Fibroblast of the aortic adventitia (primary cell): ENCODE measurements around the gene SEC22A. TPM values are rescaled to one million over a fixed set of nuclear protein-coding genes. Genes with fewer than 3 reads are reported as not detected.

Experiments used
- DNase-seq: peaks from one replicate; pipeline ENCODE4 v3.0.0-alpha.2; 2010; ENCODE audit warnings: low read depth
- H3K4me3 ChIP-seq: 2 replicates; pipeline ENCODE4 v1.5.1; 2011; ENCODE audit warnings: low read depth, mild to moderate bottlenecking, control low read depth, low read length, moderate library complexity
- total RNA-seq: library from RNA; depleted of rRNA; stranded (reverse); fragments of >200 nt; gene quantifications from 2 replicates; pipeline ENCODE4 v1.2.3, GENCODE V29; 2012; ENCODE audit warnings: low replicate concordance
- TF ChIP-seq, protein P1 (sequence below): IDR thresholded peaks from 2 replicates; pipeline ENCODE4 v1.5.1; 2011; ENCODE audit warnings: mild to moderate bottlenecking, low read length, control low read depth, inconsistent platforms; ENCODE audit not compliant: insufficient read depth

The SEC22A gene
- total RNA-seq, 1 donor = 44.6 TPM

- H3K4me3 ChIP-seq = no peak overlapping the region
- no peak for DNase-seq
- TF ChIP-seq, protein P1, sequence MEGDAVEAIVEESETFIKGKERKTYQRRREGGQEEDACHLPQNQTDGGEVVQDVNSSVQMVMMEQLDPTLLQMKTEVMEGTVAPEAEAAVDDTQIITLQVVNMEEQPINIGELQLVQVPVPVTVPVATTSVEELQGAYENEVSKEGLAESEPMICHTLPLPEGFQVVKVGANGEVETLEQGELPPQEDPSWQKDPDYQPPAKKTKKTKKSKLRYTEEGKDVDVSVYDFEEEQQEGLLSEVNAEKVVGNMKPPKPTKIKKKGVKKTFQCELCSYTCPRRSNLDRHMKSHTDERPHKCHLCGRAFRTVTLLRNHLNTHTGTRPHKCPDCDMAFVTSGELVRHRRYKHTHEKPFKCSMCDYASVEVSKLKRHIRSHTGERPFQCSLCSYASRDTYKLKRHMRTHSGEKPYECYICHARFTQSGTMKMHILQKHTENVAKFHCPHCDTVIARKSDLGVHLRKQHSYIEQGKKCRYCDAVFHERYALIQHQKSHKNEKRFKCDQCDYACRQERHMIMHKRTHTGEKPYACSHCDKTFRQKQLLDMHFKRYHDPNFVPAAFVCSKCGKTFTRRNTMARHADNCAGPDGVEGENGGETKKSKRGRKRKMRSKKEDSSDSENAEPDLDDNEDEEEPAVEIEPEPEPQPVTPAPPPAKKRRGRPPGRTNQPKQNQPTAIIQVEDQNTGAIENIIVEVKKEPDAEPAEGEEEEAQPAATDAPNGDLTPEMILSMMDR = no peak
Measured at GRCh38 chr3:123300056-123300455, 98.3 kb downstream of the SEC22A start.

GRCh38 chr3:123300583-123300982 is 98.8 kb downstream of the SEC22A start:
- DNase-seq = no peak
- no peak overlapping the region for H3K4me3 ChIP-seq
- TF ChIP-seq, protein P1 = no peak

GRCh38 chr3:123301331-123302184 is 99.8 kb downstream of the SEC22A start:
- TF ChIP-seq, protein P1 = no peak
- H3K4me3 ChIP-seq = no peak overlapping the region
- peak; percentile 2 for DNase-seq

GRCh38 chr3:123302961-123303360 is 101.2 kb downstream of the SEC22A start:
- TF ChIP-seq, protein P1 = no peak
- no peak for DNase-seq
- no peak overlapping the region for H3K4me3 ChIP-seq

DNA sequence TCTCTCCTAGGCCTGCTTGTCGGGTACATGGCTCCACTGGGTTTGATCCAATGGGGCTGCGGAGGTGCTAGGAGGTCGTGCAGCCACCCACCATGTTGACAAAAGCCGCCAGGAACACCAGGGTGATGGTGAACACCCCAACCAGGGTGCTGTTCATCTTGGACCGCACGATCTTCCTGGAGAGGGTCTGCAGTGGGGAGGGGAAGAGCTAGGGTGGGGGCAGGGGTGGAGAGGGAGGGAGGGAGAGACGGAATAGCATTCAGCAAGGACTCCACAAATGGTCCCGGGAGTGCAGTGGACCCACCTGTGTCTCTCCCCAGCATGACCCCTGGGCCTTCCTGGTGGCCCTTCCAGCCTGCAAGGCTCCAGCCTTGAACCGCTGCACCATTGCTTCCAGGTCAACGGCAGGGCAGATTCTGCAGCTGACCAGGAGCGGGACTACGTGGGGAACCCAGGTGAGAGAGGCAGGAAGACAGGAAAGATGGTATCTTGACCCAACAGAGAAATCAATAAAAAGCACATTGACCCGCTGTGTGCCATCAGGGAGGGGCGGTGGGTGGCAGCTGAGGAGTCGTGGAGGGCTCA is 102.3 kb downstream of the SEC22A start:
- H3K4me3 ChIP-seq = no peak overlapping the region
- TF ChIP-seq, protein P1 = no peak
- DNase-seq = no peak

- TF ChIP-seq, protein P1 = no peak
- DNase-seq = no peak
- no peak overlapping the region for H3K4me3 ChIP-seq
Measured at GRCh38 chr3:123305192-123305591, 103.4 kb downstream of the SEC22A start.
